BE2C (cell line): ENCODE measurements around the gene MN1.

Experiments
- DNase-seq: peaks from one replicate; pipeline ENCODE4 v3.0.0-alpha.2; 2020
- H3K27me3 ChIP-seq: fragments of 250-450 bp; sonication (Bioruptor Pico); 2 replicates; pipeline ENCODE4 v1.5.1; 2020; ENCODE audit warnings: mild to moderate bottlenecking
- H3K36me3 ChIP-seq: fragments of 250-450 bp; sonication (Bioruptor Pico); 2 replicates; pipeline ENCODE4 v1.5.1; 2020; ENCODE audit warnings: mild to moderate bottlenecking
- H3K4me1 ChIP-seq: fragments of 250-450 bp; sonication (Bioruptor Pico); 2 replicates; pipeline ENCODE4 v1.5.1; 2020
- H3K4me3 ChIP-seq: 2 replicates; pipeline ENCODE4 v1.5.1; 2011; ENCODE audit warnings: low read depth, low read length
- H3K9me3 ChIP-seq: fragments of 250-450 bp; sonication (Bioruptor Pico); 2 replicates; pipeline ENCODE4 v1.5.1; 2020
- CTCF ChIP-seq: IDR thresholded peaks from 2 replicates; pipeline ENCODE4 v1.5.1; 2012; ENCODE audit warnings: mild to moderate bottlenecking, low read depth, low read length

Gene MN1

GRCh38 chr22:27795696-27796517, 5.6 kb downstream of the MN1 start:
- no peaks in the 10 kb centered on the region for H3K9me3 ChIP-seq
- TF ChIP-seq CTCF = no peak
- no peaks in the 10 kb centered on the region for H3K36me3 ChIP-seq
- no peaks in the 10 kb centered on the region for H3K4me1 ChIP-seq
- H3K4me3 ChIP-seq = no peak overlapping the region
- peaks cover 45% of the 10 kb centered on the region for H3K27me3 ChIP-seq
- DNase-seq = no peak

- DNase-seq = no peak
- Histone ChIP-seq H3K4me3 (no peak overlapping the region), H3K27me3 (peaks cover 37% of the 10 kb centered on the region), H3K36me3 (no peaks in the 10 kb centered on the region), H3K4me1 (no peaks in the 10 kb centered on the region), H3K9me3 (no peaks in the 10 kb centered on the region)
- TF ChIP-seq CTCF = no peak
Observed at GRCh38 chr22:27795053-27795452, 6.5 kb downstream of the MN1 start.

GRCh38 chr22:27794226-27794625, 7.3 kb downstream of the MN1 start:
- Histone ChIP-seq H3K27me3 (peaks cover 35% of the 10 kb centered on the region), H3K9me3 (no peaks in the 10 kb centered on the region), H3K4me3 (no peak overlapping the region), H3K4me1 (no peaks in the 10 kb centered on the region), H3K36me3 (no peaks in the 10 kb centered on the region)
- DNase-seq = no peak
- TF ChIP-seq CTCF = no peak

- no peaks in the 10 kb centered on the region for H3K36me3 ChIP-seq
- DNase-seq = no peak
- H3K4me1 ChIP-seq = no peaks in the 10 kb centered on the region
- TF ChIP-seq CTCF = no peak
- H3K9me3 ChIP-seq = no peaks in the 10 kb centered on the region
- H3K4me3 ChIP-seq = no peak overlapping the region
- H3K27me3 ChIP-seq = peaks cover 30% of the 10 kb centered on the region
Observed at GRCh38 chr22:27793576-27793975, 8.0 kb downstream of the MN1 start.

- H3K36me3 ChIP-seq = no peaks in the 10 kb centered on the region
- no peak for TF ChIP-seq CTCF
- H3K27me3 ChIP-seq = peaks cover 20% of the 10 kb centered on the region
- H3K4me3 ChIP-seq = no peak overlapping the region
- no peak for DNase-seq
- no peaks in the 10 kb centered on the region for H3K4me1 ChIP-seq
- H3K9me3 ChIP-seq = no peaks in the 10 kb centered on the region
Observed at GRCh38 chr22:27792452-27793161, 8.9 kb downstream of the MN1 start.

- Histone ChIP-seq H3K9me3 (no peaks in the 10 kb centered on the region), H3K27me3 (peaks cover 13% of the 10 kb centered on the region), H3K36me3 (no peaks in the 10 kb centered on the region), H3K4me3 (no peak overlapping the region), H3K4me1 (no peaks in the 10 kb centered on the region)
- TF ChIP-seq CTCF = no peak
- DNase-seq = no peak
Observed at GRCh38 chr22:27791859-27792241, 9.7 kb downstream of the MN1 start.
